ENCODE results near the gene LRMDA. TPM values are rescaled to one million over a fixed set of nuclear protein-coding genes. Genes with fewer than 3 reads are reported as not detected.

Gene LRMDA
- total RNA-seq, 1 experiment from 2014 or later, result 4.8 TPM

DNA sequence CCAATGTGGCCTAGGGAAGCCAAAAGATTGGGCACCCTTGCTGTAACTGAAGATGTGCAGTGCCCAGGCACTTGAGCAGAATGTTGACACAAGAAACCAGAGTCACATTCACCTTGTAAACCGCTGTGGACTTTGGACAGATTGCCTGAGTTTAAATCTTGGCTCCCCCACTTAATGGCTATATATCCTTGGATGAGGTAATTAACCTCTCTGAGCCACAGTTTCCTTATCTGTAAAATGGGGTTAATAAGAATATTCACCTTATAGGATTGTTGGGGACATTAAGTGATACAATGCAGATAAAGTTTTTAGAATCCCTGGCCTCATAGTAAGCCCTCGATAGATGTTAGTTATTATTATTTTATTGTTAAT is 331.0 kb downstream of the LRMDA start:
- BruUV-seq (replicated peaks), result no TSS peak

More for the DNA sequence above, 331.0 kb downstream of the LRMDA start:
- Histone ChIP-seq H3K4me1 (ENCODE audit: control insufficient read depth in 1 of 2, insufficient read depth in 2 of 2, low read length in 2 of 2) (peaks cover 0 to 8% of the 10 kb centered on the region in 2 experiments; a peak in 1 of 4 replicates), H4K20me1 (ENCODE audit: insufficient read depth) (no peaks in the 10 kb centered on the region), H3K9me3 (ENCODE audit: control insufficient read depth in 1 of 2, insufficient read depth in 1 of 2, low read depth in 1 of 2, low read length in 2 of 2) (no peaks in the 10 kb centered on the region), H3K9me2 (ENCODE audit: insufficient read depth) (no peaks in the 10 kb centered on the region), H3K4me2 (ENCODE audit: low read length) (no peak overlapping the region), H3K36me3 (ENCODE audit: control insufficient read depth in 1 of 2, insufficient read depth in 2 of 2, low read length in 2 of 2) (no peaks in the 10 kb centered on the region), H3K27ac (ENCODE audit: low read depth, low read length) (no peak overlapping the region), H3K27me3 (ENCODE audit: insufficient read depth, low read length) (peaks cover 9% of the 10 kb centered on the region; the same call in 1 of the 2 replicates), H3K9ac (ENCODE audit: low read length) (no peak overlapping the region), H2AFZ (ENCODE audit: low read depth, low read length, poor library complexity, severe bottlenecking) (no peak overlapping the region), H3K79me2 (ENCODE audit: insufficient read depth, low read length) (no peaks in the 10 kb centered on the region), H3K4me3 (replicated peaks in 1 of 2; ENCODE audit: low read depth in 1 of 2, low read length in 2 of 2) (no peak overlapping the region)
- ATAC-seq (no peak), DNase-seq (ENCODE audit: low read depth, low spot score) (no peak)
- TF ChIP-seq ELF1 (IDR thresholded peaks at IDR 0.05; ENCODE audit: borderline replicate concordance, low read depth) (no peak), CBX3 (IDR thresholded peaks at IDR 0.05; ENCODE audit: low read depth) (no peak), CTCF (IDR thresholded peaks at IDR 0.05 in 2 of 3, conservative IDR thresholded peaks at IDR 0.05 in 1 of 3; ENCODE audit: borderline replicate concordance in 1 of 3, insufficient read depth in 1 of 3, low read depth in 2 of 3, low read length in 2 of 3) (no peak)
- TF ChIP-seq, protein P1, sequence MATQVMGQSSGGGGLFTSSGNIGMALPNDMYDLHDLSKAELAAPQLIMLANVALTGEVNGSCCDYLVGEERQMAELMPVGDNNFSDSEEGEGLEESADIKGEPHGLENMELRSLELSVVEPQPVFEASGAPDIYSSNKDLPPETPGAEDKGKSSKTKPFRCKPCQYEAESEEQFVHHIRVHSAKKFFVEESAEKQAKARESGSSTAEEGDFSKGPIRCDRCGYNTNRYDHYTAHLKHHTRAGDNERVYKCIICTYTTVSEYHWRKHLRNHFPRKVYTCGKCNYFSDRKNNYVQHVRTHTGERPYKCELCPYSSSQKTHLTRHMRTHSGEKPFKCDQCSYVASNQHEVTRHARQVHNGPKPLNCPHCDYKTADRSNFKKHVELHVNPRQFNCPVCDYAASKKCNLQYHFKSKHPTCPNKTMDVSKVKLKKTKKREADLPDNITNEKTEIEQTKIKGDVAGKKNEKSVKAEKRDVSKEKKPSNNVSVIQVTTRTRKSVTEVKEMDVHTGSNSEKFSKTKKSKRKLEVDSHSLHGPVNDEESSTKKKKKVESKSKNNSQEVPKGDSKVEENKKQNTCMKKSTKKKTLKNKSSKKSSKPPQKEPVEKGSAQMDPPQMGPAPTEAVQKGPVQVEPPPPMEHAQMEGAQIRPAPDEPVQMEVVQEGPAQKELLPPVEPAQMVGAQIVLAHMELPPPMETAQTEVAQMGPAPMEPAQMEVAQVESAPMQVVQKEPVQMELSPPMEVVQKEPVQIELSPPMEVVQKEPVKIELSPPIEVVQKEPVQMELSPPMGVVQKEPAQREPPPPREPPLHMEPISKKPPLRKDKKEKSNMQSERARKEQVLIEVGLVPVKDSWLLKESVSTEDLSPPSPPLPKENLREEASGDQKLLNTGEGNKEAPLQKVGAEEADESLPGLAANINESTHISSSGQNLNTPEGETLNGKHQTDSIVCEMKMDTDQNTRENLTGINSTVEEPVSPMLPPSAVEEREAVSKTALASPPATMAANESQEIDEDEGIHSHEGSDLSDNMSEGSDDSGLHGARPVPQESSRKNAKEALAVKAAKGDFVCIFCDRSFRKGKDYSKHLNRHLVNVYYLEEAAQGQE (IDR thresholded peaks at IDR 0.05; ENCODE audit: low read depth), result no peak
- ChIA-PET CTCF (no interaction called here), RAD21 (ENCODE audit: low non-redundant PET in 1 of 2, low total read pairs in 2 of 2, uncharacterized antibody in 2 of 2, unreplicated experiment in 2 of 2) (no interaction called here), POLR2A (no interaction called here)
- intact Hi-C loops (cut with micrococcal nuclease), result no loop called here

Data from HCT116 (cell line).